IMR-90 (cell line): Measurements from ENCODE around the gene STOML2.

Experiments used
- BHLHE40 ChIP-seq: fragments of 150-350 bp; IDR thresholded peaks from 2 replicates; pipeline ENCODE4 v1.6.1; 2016; ENCODE audit warnings: mild to moderate bottlenecking, low read depth, low read length
- CEBPB ChIP-seq: IDR thresholded peaks from 2 replicates; pipeline ENCODE4 v1.6.1; 2012; ENCODE audit warnings: low read depth, low read length, improper control_type of control experiment
- CHD1 ChIP-seq: IDR thresholded peaks from 2 replicates; pipeline ENCODE4 v1.6.1; 2012; ENCODE audit warnings: low read depth, low read length, improper control_type of control experiment
- CTCF ChIP-seq: conservative IDR thresholded peaks from 2 replicates; pipeline ENCODE4 v1.5.1; 2012; ENCODE audit warnings: mild to moderate bottlenecking, low read depth, low read length, improper control_type of control experiment
- ELK1 ChIP-seq: fragments of 150-350 bp; IDR thresholded peaks from 2 replicates; pipeline ENCODE4 v1.6.1; 2016; ENCODE audit warnings: low read depth, mild to moderate bottlenecking, low read length, moderate library complexity, borderline replicate concordance
- MAFK ChIP-seq: IDR thresholded peaks from 2 replicates; pipeline ENCODE4 v1.6.1; 2012; ENCODE audit warnings: low read depth, low read length, improper control_type of control experiment
- MAZ ChIP-seq: IDR thresholded peaks from 2 replicates; pipeline ENCODE4 v1.6.1; 2012; ENCODE audit warnings: low read depth, mild to moderate bottlenecking, low read length, improper control_type of control experiment, moderate library complexity, borderline replicate concordance
- MXI1 ChIP-seq: IDR thresholded peaks from 2 replicates; pipeline ENCODE4 v1.6.1; 2012; ENCODE audit warnings: low read depth, mild to moderate bottlenecking, low read length, moderate library complexity, borderline replicate concordance
- POLR2A ChIP-seq: IDR thresholded peaks from 2 replicates; pipeline ENCODE4 v1.6.1; 2012; ENCODE audit warnings: mild to moderate bottlenecking, low read depth, low read length
- RAD21 ChIP-seq: IDR thresholded peaks from 2 replicates; pipeline ENCODE4 v1.6.1; 2012; ENCODE audit warnings: low read length, improper control_type of control experiment
- RCOR1 ChIP-seq: IDR thresholded peaks from 2 replicates; pipeline ENCODE4 v1.6.1; 2012; ENCODE audit warnings: mild to moderate bottlenecking, low read length, improper control_type of control experiment; ENCODE audit not compliant: insufficient replicate concordance
- RFX5 ChIP-seq: IDR thresholded peaks from 2 replicates; pipeline ENCODE4 v1.8.0; 2012; ENCODE audit warnings: low read depth, mild to moderate bottlenecking, low read length, moderate library complexity
- SMC3 ChIP-seq: fragments of 150-350 bp; IDR thresholded peaks from 2 replicates; pipeline ENCODE4 v1.6.1; 2016; ENCODE audit warnings: low read depth, mild to moderate bottlenecking, antibody characterized with exemption, low read length, moderate library complexity
- USF2 ChIP-seq: fragments of 150-350 bp; IDR thresholded peaks from 2 replicates; pipeline ENCODE4 v1.6.1; 2017; ENCODE audit warnings: mild to moderate bottlenecking, antibody characterized with exemption, low read length, low read depth

- TF ChIP-seq CTCF (no peak), POLR2A (no peak), CEBPB (no peak), ELK1 (no peak), MAFK (no peak), RAD21 (no peak), RFX5 (no peak), BHLHE40 (no peak), USF2 (no peak), MAZ (no peak), MXI1 (no peak), CHD1 (no peak), SMC3 (no peak), RCOR1 (no peak)
These were observed 33.9 kb downstream of the STOML2 start for GRCh38 chr9:35069020-35069419.
